GM19395 (cell line): ENCODE results near the gene PPM1H.

Experiments used
- ATAC-seq: cut with Tn5 transposase; IDR thresholded peaks from one replicate; pipeline ENCODE4 v1.9.1; 2021; ENCODE audit warnings: mild to moderate bottlenecking, moderate library complexity; ENCODE audit not compliant: unreplicated experiment

The PPM1H gene

DNA sequence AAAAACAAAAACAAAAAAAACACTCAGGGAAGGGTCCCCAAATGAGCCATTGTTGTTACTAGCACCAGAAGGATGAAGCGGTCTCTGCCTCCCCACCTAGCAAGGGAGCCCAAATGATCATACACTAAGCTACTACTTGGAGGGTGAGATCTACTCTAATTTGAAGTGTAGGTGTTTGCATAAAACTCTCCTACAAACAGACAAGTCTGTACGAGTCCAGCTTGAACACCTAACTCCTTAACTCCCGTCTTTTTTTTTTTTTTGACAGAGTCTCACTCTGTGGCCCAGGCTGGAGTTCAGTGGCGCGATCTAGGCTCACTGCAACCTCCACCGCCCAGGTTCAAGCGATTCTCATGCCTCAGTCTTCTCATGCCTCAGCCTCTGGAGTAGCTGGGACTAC lies 132.6 kb downstream of the PPM1H start:
- ATAC-seq = no peak

DNA sequence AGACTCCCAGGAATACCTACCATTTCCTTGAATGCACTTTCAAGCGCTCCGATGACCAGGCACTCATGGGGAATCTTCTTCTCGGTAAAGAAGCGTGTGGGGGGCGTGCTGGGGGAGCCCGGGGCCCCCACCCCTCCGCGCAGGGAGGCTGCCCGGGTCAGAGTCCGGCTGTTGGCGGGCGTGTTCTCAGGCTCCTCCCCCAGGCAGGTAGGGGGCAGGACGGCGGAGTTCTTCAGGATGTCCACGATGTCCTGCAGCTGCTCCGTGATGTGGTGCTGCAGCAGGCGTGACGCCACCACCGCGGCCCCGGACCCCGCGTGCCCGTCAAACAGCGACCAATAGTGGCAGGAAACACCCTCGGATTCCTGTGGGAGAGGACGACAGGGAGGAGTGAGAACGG lies 133.2 kb downstream of the PPM1H start:
- ATAC-seq = no peak

GRCh38 chr12:62800707-62801400 lies 134.1 kb downstream of the PPM1H start:
- ATAC-seq = no peak

GRCh38 chr12:62799766-62800406 lies 135.1 kb downstream of the PPM1H start:
- ATAC-seq = no peak

GRCh38 chr12:62799126-62799736 lies 135.7 kb downstream of the PPM1H start:
- peak; percentile 95 for ATAC-seq

- ATAC-seq = no peak
Measured at GRCh38 chr12:62794218-62794583, 140.7 kb downstream of the PPM1H start.

GRCh38 chr12:62793256-62794217 lies 141.4 kb downstream of the PPM1H start:
- ATAC-seq = peak; percentile 83

DNA sequence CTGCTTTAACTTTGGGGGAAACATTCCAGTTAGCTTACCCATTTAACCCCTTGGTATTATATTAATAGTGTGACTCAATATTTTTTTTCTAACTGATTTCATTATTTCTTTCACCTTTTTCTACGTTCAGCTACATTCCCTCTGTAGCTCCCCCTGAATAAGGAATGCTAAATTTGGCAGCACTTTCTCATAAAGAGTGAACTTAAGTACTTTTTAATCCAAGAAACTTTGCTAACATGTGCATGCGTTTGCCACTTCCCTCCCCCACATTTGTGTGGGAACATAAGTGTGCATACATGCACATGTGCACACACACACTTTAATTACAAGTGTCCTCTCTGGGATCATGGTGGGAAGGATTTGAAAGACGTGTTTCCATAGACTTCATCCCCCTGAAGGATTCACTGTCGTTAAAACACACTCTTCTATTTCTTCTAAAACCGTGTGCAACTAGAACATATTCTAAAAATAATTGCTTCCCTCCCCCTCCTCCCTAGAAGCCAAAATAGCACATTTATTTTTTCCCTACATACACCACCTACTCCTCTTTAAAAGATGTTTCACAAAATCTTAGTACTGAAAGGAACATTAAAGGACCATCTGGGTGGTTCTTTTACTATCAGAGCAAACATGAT lies 142.6 kb downstream of the PPM1H start:
- no peak for ATAC-seq

DNA sequence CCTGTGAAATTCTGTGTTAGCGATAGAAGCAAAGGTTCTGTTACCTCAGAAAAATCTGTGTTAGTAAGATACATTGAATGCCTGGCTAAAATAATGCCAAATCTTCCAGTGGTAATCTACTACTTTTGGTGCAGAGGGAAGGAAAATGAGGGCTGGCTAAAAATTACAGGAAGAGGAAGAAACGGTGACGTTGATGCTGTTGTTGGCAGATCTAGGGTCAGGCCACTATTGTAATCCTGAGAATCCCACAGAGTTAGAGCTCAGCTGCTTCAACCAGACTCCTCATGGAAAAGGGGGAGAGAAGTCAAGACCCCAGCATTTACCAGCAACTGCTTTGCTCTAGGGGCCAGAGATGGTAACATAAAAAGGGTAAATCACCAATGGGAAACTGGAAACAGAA lies 145.1 kb downstream of the PPM1H start:
- ATAC-seq = no peak

DNA sequence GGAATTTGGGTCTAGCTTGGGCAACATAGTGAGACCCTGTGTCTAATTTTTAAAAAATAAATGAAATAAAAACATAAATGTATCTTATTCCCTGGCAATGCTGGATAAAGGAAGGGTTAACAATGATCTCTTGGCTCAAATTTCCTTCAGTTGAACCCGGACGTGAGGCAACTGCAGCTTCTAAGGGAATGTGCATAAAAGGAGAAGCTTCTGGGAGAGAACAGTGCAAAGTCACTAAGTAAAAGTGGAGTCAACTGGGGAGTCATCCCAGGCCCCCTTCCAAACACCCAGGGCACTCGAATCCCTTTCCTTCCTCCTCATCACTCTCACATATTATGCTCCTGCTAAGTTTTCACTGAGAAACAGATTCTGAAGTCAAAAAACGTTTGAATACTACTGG lies 147.3 kb downstream of the PPM1H start:
- no peak for ATAC-seq

DNA sequence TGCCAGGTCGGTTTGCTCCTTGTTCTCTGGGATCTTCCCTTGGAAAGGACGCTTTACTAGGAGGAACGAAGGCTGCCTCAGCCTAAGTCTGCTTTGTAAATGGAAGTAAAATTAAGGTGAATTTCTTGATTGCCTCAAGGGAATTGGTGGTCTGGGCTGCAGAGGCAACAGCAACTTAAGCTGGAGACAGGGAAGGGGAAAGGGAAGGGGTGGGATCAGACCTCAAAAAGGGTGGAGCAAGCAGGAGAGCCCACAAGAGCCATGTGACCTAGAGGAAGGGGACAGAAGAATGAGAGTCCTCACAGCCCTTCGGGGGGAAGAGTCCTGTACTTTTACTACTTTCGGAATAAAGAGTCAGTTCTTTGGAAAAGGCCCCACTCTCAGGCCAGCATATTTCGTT lies 147.9 kb downstream of the PPM1H start:
- no peak for ATAC-seq

DNA sequence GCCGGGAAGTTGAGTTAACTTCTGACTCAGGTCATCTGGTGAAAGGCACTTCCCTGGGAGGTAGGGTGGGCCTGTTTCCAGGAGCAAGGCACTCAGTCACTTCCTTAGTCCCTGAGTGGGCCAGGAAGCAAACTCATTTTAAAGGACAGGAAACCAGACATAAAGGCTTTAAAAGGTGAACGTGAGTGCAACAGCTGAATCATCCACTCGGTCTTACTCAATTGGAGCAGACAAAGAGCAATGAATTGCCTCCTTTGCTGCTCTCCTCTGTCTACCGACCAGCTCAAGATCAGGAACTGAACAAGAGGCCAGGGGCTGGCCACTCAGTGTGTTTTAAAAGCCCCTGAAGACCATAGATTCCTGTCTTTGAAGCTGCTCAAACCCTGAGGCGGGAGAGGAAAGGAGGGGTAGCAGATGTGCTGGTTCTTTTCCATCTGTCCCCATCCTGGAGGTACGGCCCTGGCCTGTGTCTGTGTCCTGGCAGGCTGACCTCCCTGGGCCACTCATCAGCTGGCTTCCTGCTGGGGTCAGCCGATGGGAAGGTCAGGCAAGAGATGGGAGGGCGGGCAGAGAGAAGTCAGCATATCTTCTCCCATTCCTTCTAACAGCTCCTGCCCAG lies 148.9 kb downstream of the PPM1H start:
- no peak for ATAC-seq

DNA sequence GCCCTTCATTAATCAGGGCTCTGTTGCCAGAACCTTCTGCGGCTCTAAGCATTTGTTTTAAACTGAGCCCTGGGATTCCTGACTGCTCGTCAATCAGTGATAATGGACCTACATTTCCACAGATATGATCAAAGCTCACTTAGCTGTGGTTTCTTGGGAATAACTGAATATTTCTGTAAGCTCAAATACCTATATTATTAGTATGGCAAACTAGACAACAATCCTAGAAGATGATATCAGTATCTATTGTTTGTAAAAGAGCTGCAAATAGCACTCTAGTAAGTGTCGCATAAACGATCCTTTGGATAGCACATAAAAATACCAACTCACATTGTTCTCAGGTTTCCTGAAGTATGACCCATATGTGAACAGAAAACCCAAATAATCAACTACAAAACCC lies 150.4 kb downstream of the PPM1H start:
- no peak for ATAC-seq

DNA sequence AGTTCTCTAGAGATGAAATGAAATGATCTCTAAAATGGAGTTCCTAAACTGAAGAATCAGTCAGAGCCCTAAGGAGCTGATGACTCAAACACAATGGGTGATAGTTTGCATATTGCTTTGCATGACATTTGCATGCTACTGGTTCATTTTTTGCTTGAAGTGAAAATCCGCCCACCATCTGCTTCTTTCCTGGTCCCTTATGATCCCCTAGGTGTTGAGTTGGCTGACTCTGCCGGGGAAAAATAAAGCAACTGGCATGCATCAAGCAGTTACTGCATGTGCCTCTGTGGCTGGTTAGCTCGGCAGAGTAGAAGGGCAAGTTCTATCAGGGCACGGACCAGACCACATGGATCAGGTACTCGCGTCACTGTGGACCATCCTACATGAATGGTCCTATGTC lies 151.1 kb downstream of the PPM1H start:
- no peak for ATAC-seq

DNA sequence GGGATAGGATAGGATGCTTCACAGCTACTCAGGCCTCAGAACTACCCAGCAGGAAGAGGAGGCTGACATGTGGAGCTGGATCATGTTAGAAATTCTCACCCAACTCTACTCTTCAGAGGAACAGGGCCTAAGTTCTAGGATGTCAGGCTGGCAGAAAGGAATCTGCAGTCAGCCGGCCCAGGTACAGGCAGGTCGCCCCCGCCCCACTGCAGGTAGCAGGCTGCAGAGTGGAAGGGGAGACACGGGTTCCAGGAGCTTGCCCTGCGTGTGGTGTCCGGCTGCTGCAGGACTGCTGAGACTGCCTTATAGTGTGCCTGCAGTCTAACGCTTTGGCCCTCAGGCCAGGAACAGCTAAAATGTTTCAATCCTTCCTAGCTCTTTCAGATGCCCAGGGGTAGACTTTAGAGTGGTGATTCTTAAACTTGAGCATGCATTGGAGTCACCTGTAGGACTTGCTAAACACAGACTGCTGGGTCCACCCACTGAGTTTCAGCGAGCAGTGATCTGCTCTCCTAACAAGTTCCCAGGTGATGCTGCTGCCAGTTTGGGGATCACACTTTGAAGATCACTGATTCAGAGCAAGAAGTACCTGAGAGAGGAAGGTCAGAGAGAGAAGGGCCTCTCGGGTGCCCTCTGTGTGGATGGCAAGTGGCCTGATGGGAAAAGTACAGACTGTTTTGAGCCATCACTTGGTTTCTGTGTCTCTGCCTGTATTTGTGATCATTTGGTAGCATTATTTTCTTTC lies 153.6 kb downstream of the PPM1H start:
- no peak for ATAC-seq

- no peak for ATAC-seq
Measured at GRCh38 chr12:62779488-62779887, 155.5 kb downstream of the PPM1H start.

DNA sequence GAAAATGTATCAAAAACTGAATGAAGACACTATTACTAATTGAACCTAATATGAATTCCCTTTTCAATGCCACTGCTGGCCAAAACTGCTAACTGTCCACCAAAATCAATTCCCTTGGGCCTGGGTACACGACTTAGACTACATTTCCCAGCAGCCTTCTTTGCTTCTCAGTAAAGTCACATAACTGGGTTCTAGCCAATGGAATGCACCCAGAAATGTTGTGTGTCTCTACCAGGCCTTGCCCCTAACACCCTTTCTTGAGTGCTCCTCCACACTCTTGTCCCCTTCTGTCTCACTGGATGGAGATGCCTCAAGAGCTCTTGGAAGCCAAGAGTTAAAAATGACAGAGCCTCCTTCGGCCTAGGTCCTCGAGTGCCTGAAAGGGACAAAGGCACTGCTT lies 156.8 kb downstream of the PPM1H start:
- no peak for ATAC-seq

DNA sequence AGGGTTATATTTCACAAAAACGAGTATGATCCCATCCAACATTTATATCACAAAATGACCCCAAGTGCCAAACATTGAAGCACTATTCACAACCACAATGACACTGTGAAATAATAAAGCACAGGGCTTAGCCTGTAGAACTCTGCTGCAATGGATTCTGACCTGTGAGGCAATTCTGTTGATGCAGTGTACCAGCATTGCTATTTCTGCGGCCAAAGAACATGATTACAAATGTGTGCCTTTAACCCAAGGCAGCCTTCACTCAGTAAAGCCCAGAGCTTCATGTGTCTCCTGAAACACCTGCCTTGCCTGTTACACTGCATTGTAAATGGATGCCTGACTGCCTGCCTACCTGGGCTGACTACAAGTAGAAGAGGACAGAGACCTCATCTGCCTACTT lies 158.0 kb downstream of the PPM1H start:
- ATAC-seq = no peak

- ATAC-seq = no peak
Measured at GRCh38 chr12:62776575-62776974, 158.4 kb downstream of the PPM1H start.

DNA sequence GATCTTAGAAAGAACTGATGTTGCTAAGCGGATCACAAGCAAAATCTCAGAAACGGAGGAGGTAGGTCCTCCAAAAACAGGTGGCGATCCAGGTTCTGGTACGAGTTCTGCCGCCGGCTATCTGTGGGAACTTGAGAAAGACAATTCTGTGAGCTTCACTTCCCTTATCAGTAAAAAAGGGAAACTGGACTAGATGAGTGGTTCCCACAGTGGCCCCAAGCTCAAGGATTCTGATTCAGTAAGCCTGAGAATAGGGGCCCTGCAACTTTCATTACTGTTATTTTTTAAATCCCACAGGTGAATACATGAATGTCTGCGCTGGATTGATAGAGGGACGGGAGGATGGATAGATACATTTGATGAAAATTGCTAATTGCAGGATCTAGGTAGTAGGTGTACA lies 160.2 kb downstream of the PPM1H start:
- ATAC-seq = no peak
